Measurements from ENCODE around the gene PTCD1. TPM values are rescaled to one million over a fixed set of nuclear protein-coding genes. Genes with fewer than 3 reads are reported as not detected.

The PTCD1 gene
- total RNA-seq, 2 experiments from 2014 or later = 3.5 to 5.1 TPM

GRCh38 chr7:99402854-99403253, 35.7 kb downstream of the PTCD1 start:
- intact Hi-C loops (cut with micrococcal nuclease) = no loop called here

GRCh38 chr7:99399597-99399996, 39.0 kb downstream of the PTCD1 start:
- Mint-ChIP-seq H3K36me3 (ENCODE audit: low read depth) (peaks cover 48% of the 10 kb centered on the region), H3K27ac (peak overlapping the region; percentile 28), H3K27me3 (ENCODE audit: low read depth) (no peaks in the 10 kb centered on the region), H3K4me1 (ENCODE audit: low read depth) (peaks cover 13% of the 10 kb centered on the region), H3K9me3 (no peaks in the 10 kb centered on the region), H3K4me3 (no peak overlapping the region)
- no peak for DNase-seq
- intact Hi-C loops (cut with micrococcal nuclease) = no loop called here
- CTCF ChIA-PET = no interaction called here

More at GRCh38 chr7:99402854-99403253, 35.7 kb downstream of the PTCD1 start:
- peaks cover 40% of the 10 kb centered on the region for H3K36me3 Mint-ChIP-seq (ENCODE audit: low read depth)
- peaks cover 36% of the 10 kb centered on the region for H3K4me1 Mint-ChIP-seq (ENCODE audit: low read depth)
- CTCF ChIA-PET = interaction anchor here (1.0 kb wide), 1 partner anchor 16 kb away, joined by 4 read pairs; no protein-coding TSS in a partner anchor
- H3K9me3 Mint-ChIP-seq = no peaks in the 10 kb centered on the region
- no peak for DNase-seq
- H3K4me3 Mint-ChIP-seq = no peak overlapping the region
- H3K27me3 Mint-ChIP-seq (ENCODE audit: low read depth) = no peaks in the 10 kb centered on the region
- peak overlapping the region; percentile 53 for H3K27ac Mint-ChIP-seq

- H3K27me3 Mint-ChIP-seq (ENCODE audit: low read depth) = no peaks in the 10 kb centered on the region
- no peak overlapping the region for H3K4me3 Mint-ChIP-seq
- CTCF ChIA-PET = no interaction called here
- intact Hi-C loops (cut with micrococcal nuclease) = no loop called here
- H3K9me3 Mint-ChIP-seq = no peaks in the 10 kb centered on the region
- DNase-seq = no peak
- H3K36me3 Mint-ChIP-seq (ENCODE audit: low read depth) = peaks cover 45% of the 10 kb centered on the region
- peaks cover 11% of the 10 kb centered on the region for H3K4me1 Mint-ChIP-seq (ENCODE audit: low read depth)
- peak overlapping the region; percentile 59 for H3K27ac Mint-ChIP-seq
Observed at GRCh38 chr7:99398891-99399445, 39.6 kb downstream of the PTCD1 start.

- no peaks in the 10 kb centered on the region for H3K27me3 Mint-ChIP-seq (ENCODE audit: low read depth)
- peaks cover 18% of the 10 kb centered on the region for H3K4me1 Mint-ChIP-seq (ENCODE audit: low read depth)
- peak overlapping the region; percentile 55 for H3K27ac Mint-ChIP-seq
- no peak for DNase-seq
- no peaks in the 10 kb centered on the region for H3K9me3 Mint-ChIP-seq
- peaks cover 48% of the 10 kb centered on the region for H3K36me3 Mint-ChIP-seq (ENCODE audit: low read depth)
- intact Hi-C loops (cut with micrococcal nuclease) = no loop called here
- no peak overlapping the region for H3K4me3 Mint-ChIP-seq
- CTCF ChIA-PET = no interaction called here
Observed at GRCh38 chr7:99397297-99397983, 41.2 kb downstream of the PTCD1 start.

GRCh38 chr7:99396418-99397296, 41.9 kb downstream of the PTCD1 start:
- Mint-ChIP-seq H3K36me3 (ENCODE audit: low read depth) (peaks cover 52% of the 10 kb centered on the region), H3K9me3 (no peaks in the 10 kb centered on the region), H3K4me1 (ENCODE audit: low read depth) (peaks cover 22% of the 10 kb centered on the region), H3K4me3 (no peak overlapping the region), H3K27me3 (ENCODE audit: low read depth) (no peaks in the 10 kb centered on the region), H3K27ac (peak overlapping the region; percentile 55)
- CTCF ChIA-PET = no interaction called here
- intact Hi-C loops (cut with micrococcal nuclease) = no loop called here
- DNase-seq = no peak

- H3K4me3 Mint-ChIP-seq = no peak overlapping the region
- intact Hi-C loops (cut with micrococcal nuclease) = no loop called here
- no peaks in the 10 kb centered on the region for H3K27me3 Mint-ChIP-seq (ENCODE audit: low read depth)
- H3K4me1 Mint-ChIP-seq (ENCODE audit: low read depth) = peaks cover 24% of the 10 kb centered on the region
- no peaks in the 10 kb centered on the region for H3K9me3 Mint-ChIP-seq
- peak overlapping the region; percentile 63 for H3K27ac Mint-ChIP-seq
- DNase-seq = no peak
- CTCF ChIA-PET = no interaction called here
- peaks cover 51% of the 10 kb centered on the region for H3K36me3 Mint-ChIP-seq (ENCODE audit: low read depth)
Observed at GRCh38 chr7:99395616-99396327, 42.8 kb downstream of the PTCD1 start.

- Mint-ChIP-seq H3K4me1 (ENCODE audit: low read depth) (peaks cover 22% of the 10 kb centered on the region), H3K4me3 (peak overlapping the region; percentile 32), H3K27ac (peak overlapping the region; percentile 39), H3K36me3 (ENCODE audit: low read depth) (peaks cover 49% of the 10 kb centered on the region), H3K9me3 (no peaks in the 10 kb centered on the region), H3K27me3 (ENCODE audit: low read depth) (no peaks in the 10 kb centered on the region)
- no peak for DNase-seq
- CTCF ChIA-PET = no interaction called here
- intact Hi-C loops (cut with micrococcal nuclease) = no loop called here
Observed at GRCh38 chr7:99394188-99394502, 44.5 kb downstream of the PTCD1 start.

- DNase-seq = no peak
- no peaks in the 10 kb centered on the region for H3K9me3 Mint-ChIP-seq
- no peaks in the 10 kb centered on the region for H3K27me3 Mint-ChIP-seq (ENCODE audit: low read depth)
- H3K27ac Mint-ChIP-seq = peak overlapping the region; percentile 85
- intact Hi-C loops (cut with micrococcal nuclease) = loop anchor here (1.0 to 2.0 kb wide), 2 partner anchors 15 to 19 kb away; partner anchors contain the start of genes ARPC1B, BUD31 and PDAP1
- peaks cover 21% of the 10 kb centered on the region for H3K4me1 Mint-ChIP-seq (ENCODE audit: low read depth)
- peaks cover 44% of the 10 kb centered on the region for H3K36me3 Mint-ChIP-seq (ENCODE audit: low read depth)
- peak overlapping the region; percentile 63 for H3K4me3 Mint-ChIP-seq
- CTCF ChIA-PET = interaction anchor here (0.5 to 0.9 kb wide), 2 partner anchors 12 to 28 kb away, joined by 4 read pairs; no protein-coding TSS in a partner anchor
Observed at GRCh38 chr7:99393355-99394187, 45.0 kb downstream of the PTCD1 start.

- Mint-ChIP-seq H3K36me3 (ENCODE audit: low read depth) (peaks cover 46% of the 10 kb centered on the region), H3K4me3 (peak overlapping the region; percentile 63), H3K27ac (peak overlapping the region; percentile 85), H3K27me3 (ENCODE audit: low read depth) (no peaks in the 10 kb centered on the region), H3K4me1 (ENCODE audit: low read depth) (peaks cover 20% of the 10 kb centered on the region), H3K9me3 (no peaks in the 10 kb centered on the region)
- intact Hi-C loops (cut with micrococcal nuclease) = loop anchor here (1.0 to 2.0 kb wide), 3 partner anchors 12 to 18 kb away; partner anchors contain the start of genes ARPC1B, BUD31 and PDAP1
- CTCF ChIA-PET = interaction anchor here (0.5 to 1.2 kb wide), 3 partner anchors 11 to 27 kb away, joined by 3 to 4 read pairs (median 4); partner anchors contain the start of genes BUD31 and PDAP1
- peak; percentile 79 for DNase-seq
Observed at GRCh38 chr7:99392659-99393354, 45.8 kb downstream of the PTCD1 start.

GRCh38 chr7:99392046-99392445, 46.6 kb downstream of the PTCD1 start:
- Mint-ChIP-seq H3K27me3 (ENCODE audit: low read depth) (no peaks in the 10 kb centered on the region), H3K36me3 (ENCODE audit: low read depth) (peaks cover 48% of the 10 kb centered on the region), H3K4me1 (ENCODE audit: low read depth) (peaks cover 20% of the 10 kb centered on the region), H3K4me3 (no peak overlapping the region), H3K9me3 (no peaks in the 10 kb centered on the region), H3K27ac (peak overlapping the region; percentile 14)
- intact Hi-C loops (cut with micrococcal nuclease) = loop anchor here (1.0 to 2.0 kb wide), 2 partner anchors 11 to 17 kb away; partner anchors contain the start of gene ARPC1B
- no peak for DNase-seq
- CTCF ChIA-PET = interaction anchor here (1.2 kb wide), 1 partner anchor 17 kb away, joined by 3 read pairs; the partner anchor contains the start of genes BUD31 and PDAP1
